IMR-90 (cell line): Measurements from ENCODE around the gene SPDYE18.
"Not testable (repeated sequence)": the region's sequence is repeated elsewhere in the genome, so short reads cannot be mapped to it uniquely, and the experiment has no call there.

ENCODE experiments used
- CTCF ChIP-seq: conservative IDR thresholded peaks from 2 replicates; pipeline ENCODE4 v1.5.1; 2012; ENCODE audit warnings: mild to moderate bottlenecking, low read depth, low read length, improper control_type of control experiment
- NFE2L2 ChIP-seq: fragments of 150-350 bp; IDR thresholded peaks from 2 replicates; pipeline ENCODE4 v1.6.1; 2016; ENCODE audit warnings: low read depth, mild to moderate bottlenecking, low read length
- POLR2A ChIP-seq: IDR thresholded peaks from 2 replicates; pipeline ENCODE4 v1.6.1; 2012; ENCODE audit warnings: mild to moderate bottlenecking, low read depth, low read length
- SMC3 ChIP-seq: fragments of 150-350 bp; IDR thresholded peaks from 2 replicates; pipeline ENCODE4 v1.6.1; 2016; ENCODE audit warnings: low read depth, mild to moderate bottlenecking, antibody characterized with exemption, low read length, moderate library complexity
- TF ChIP-seq, protein P1 (sequence below): fragments of 150-350 bp; IDR thresholded peaks from 2 replicates; pipeline ENCODE4 v1.6.1; 2017; ENCODE audit warnings: mild to moderate bottlenecking, antibody characterized with exemption, low read length, low read depth

DNA sequence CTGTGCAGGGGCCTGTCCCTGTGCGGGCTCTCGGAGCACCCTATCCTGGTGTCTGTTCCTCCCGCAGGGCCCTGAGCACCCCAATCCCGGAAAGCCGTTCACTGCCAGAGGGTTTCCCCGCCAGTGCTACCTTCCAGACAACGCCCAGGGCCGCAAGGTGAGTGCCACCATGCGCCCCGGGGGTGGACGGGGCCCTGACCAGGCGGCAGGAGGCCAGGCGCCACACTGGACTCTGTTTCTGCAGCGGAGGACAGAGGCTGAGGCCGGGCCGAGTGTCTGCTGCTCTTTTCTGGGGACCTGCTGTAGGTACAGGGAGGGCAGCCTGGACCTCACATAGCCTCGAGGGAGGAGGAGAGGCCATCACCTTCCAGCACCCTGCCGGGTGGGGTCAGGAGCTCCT is 58.2 kb downstream of the SPDYE18 start:
- not testable (repeated sequence) for TF ChIP-seq CTCF, SMC3, POLR2A, NFE2L2
- TF ChIP-seq, protein P1, sequence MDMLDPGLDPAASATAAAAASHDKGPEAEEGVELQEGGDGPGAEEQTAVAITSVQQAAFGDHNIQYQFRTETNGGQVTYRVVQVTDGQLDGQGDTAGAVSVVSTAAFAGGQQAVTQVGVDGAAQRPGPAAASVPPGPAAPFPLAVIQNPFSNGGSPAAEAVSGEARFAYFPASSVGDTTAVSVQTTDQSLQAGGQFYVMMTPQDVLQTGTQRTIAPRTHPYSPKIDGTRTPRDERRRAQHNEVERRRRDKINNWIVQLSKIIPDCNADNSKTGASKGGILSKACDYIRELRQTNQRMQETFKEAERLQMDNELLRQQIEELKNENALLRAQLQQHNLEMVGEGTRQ, result not testable (repeated sequence)
